IPS-15b (cell line): ENCODE measurements around the gene PPM1H.

Experiments used
- H3K27me3 ChIP-seq: one replicate; pipeline ENCODE4 v1.6.1; 2013; ENCODE audit warnings: low read length; ENCODE audit not compliant: control insufficient read depth, insufficient read depth
- H3K36me3 ChIP-seq: one replicate; pipeline ENCODE4 v1.6.1; 2013; ENCODE audit warnings: low read length; ENCODE audit not compliant: control insufficient read depth, insufficient read depth
- H3K4me1 ChIP-seq: one replicate; pipeline ENCODE4 v1.6.1; 2013; ENCODE audit warnings: mild to moderate bottlenecking, low read length; ENCODE audit not compliant: control insufficient read depth, insufficient read depth
- H3K4me3 ChIP-seq: one replicate; pipeline ENCODE4 v1.5.1; 2013; ENCODE audit warnings: low read depth, low read length
- H3K9ac ChIP-seq: one replicate; pipeline ENCODE4 v1.6.1; 2013; ENCODE audit warnings: low read depth, mild to moderate bottlenecking, low read length
- H3K9me3 ChIP-seq: one replicate; pipeline ENCODE4 v1.6.1; 2013; ENCODE audit warnings: mild to moderate bottlenecking, low read length; ENCODE audit not compliant: control insufficient read depth, insufficient read depth

Gene PPM1H

DNA sequence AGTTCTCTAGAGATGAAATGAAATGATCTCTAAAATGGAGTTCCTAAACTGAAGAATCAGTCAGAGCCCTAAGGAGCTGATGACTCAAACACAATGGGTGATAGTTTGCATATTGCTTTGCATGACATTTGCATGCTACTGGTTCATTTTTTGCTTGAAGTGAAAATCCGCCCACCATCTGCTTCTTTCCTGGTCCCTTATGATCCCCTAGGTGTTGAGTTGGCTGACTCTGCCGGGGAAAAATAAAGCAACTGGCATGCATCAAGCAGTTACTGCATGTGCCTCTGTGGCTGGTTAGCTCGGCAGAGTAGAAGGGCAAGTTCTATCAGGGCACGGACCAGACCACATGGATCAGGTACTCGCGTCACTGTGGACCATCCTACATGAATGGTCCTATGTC is 151.1 kb downstream of the PPM1H start:
- no peaks in the 10 kb centered on the region for H3K27me3 ChIP-seq
- no peaks in the 10 kb centered on the region for H3K9me3 ChIP-seq
- peaks cover 7% of the 10 kb centered on the region for H3K4me1 ChIP-seq
- no peaks in the 10 kb centered on the region for H3K36me3 ChIP-seq
- no peak overlapping the region for H3K4me3 ChIP-seq
- H3K9ac ChIP-seq: no peak overlapping the region

GRCh38 chr12:62781136-62781880 is 153.6 kb downstream of the PPM1H start:
- Histone ChIP-seq H3K27me3 (no peaks in the 10 kb centered on the region), H3K36me3 (no peaks in the 10 kb centered on the region), H3K4me3 (no peak overlapping the region), H3K4me1 (peaks cover 7% of the 10 kb centered on the region), H3K9me3 (no peaks in the 10 kb centered on the region), H3K9ac (peak overlapping the region; percentile 8)

DNA sequence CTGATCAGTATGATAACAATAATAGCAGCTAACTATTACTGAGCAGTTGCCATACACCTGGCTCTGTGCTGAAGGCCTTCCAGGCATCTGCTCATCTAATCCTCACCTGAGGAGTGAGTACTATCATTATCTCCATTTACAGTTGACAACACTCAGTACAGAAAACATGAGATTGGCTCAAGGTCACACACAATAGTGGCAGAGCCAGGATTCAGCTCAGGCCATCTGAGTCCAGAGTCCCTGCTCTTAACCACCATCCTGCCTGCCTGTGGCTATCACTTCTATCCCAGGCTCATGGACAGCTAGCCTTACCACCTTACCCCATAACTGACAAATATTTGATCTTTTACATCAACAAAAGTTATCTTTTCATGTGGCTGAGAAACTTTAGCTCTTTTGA is 155.5 kb downstream of the PPM1H start:
- H3K9me3 ChIP-seq: no peaks in the 10 kb centered on the region
- H3K27me3 ChIP-seq: no peaks in the 10 kb centered on the region
- H3K4me1 ChIP-seq: peaks cover 7% of the 10 kb centered on the region
- H3K36me3 ChIP-seq: no peaks in the 10 kb centered on the region
- H3K9ac ChIP-seq: no peak overlapping the region
- H3K4me3 ChIP-seq: no peak overlapping the region

DNA sequence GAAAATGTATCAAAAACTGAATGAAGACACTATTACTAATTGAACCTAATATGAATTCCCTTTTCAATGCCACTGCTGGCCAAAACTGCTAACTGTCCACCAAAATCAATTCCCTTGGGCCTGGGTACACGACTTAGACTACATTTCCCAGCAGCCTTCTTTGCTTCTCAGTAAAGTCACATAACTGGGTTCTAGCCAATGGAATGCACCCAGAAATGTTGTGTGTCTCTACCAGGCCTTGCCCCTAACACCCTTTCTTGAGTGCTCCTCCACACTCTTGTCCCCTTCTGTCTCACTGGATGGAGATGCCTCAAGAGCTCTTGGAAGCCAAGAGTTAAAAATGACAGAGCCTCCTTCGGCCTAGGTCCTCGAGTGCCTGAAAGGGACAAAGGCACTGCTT is 156.8 kb downstream of the PPM1H start:
- no peaks in the 10 kb centered on the region for H3K27me3 ChIP-seq
- H3K4me3 ChIP-seq: no peak overlapping the region
- H3K9me3 ChIP-seq: no peaks in the 10 kb centered on the region
- no peak overlapping the region for H3K9ac ChIP-seq
- no peaks in the 10 kb centered on the region for H3K4me1 ChIP-seq
- H3K36me3 ChIP-seq: no peaks in the 10 kb centered on the region

DNA sequence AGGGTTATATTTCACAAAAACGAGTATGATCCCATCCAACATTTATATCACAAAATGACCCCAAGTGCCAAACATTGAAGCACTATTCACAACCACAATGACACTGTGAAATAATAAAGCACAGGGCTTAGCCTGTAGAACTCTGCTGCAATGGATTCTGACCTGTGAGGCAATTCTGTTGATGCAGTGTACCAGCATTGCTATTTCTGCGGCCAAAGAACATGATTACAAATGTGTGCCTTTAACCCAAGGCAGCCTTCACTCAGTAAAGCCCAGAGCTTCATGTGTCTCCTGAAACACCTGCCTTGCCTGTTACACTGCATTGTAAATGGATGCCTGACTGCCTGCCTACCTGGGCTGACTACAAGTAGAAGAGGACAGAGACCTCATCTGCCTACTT is 158.0 kb downstream of the PPM1H start:
- Histone ChIP-seq H3K9me3 (no peaks in the 10 kb centered on the region), H3K36me3 (no peaks in the 10 kb centered on the region), H3K4me1 (no peaks in the 10 kb centered on the region), H3K27me3 (no peaks in the 10 kb centered on the region), H3K9ac (no peak overlapping the region), H3K4me3 (no peak overlapping the region)

- no peaks in the 10 kb centered on the region for H3K9me3 ChIP-seq
- no peak overlapping the region for H3K4me3 ChIP-seq
- H3K27me3 ChIP-seq: no peaks in the 10 kb centered on the region
- H3K36me3 ChIP-seq: no peaks in the 10 kb centered on the region
- H3K4me1 ChIP-seq: peaks cover 1% of the 10 kb centered on the region
- H3K9ac ChIP-seq: no peak overlapping the region
Observed at GRCh38 chr12:62776575-62776974, 158.4 kb downstream of the PPM1H start.

GRCh38 chr12:62774794-62775193 is 160.2 kb downstream of the PPM1H start:
- no peak overlapping the region for H3K9ac ChIP-seq
- no peaks in the 10 kb centered on the region for H3K9me3 ChIP-seq
- no peak overlapping the region for H3K4me3 ChIP-seq
- no peaks in the 10 kb centered on the region for H3K27me3 ChIP-seq
- peaks cover 12% of the 10 kb centered on the region for H3K4me1 ChIP-seq
- H3K36me3 ChIP-seq: no peaks in the 10 kb centered on the region

DNA sequence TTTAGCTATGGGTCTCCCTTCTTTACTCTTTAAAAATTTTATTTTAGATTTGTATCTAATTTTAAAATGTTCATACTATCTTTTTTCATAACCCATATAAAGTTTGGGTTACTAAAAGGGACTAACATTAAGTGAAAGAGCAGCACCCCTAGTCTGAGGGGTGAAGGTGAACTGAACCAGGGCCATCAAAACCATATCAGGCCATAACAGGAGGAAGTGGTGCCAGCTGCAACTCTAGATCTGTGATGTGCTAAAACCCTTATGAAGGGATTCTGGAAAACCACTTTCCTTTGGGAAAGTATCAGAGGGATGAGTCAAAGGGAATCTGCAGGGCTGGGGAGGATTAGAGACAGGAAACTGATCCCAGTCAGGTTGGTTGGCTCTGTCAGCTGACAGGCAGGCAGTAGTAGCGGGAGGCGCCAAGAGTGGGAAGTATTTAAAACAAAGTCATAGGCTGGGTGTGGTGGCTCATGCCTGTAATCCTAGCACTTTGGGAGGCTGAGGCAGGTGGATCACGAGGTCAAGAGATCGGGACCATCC is 162.5 kb downstream of the PPM1H start:
- H3K9me3 ChIP-seq: no peaks in the 10 kb centered on the region
- H3K9ac ChIP-seq: no peak overlapping the region
- H3K4me1 ChIP-seq: peaks cover 15% of the 10 kb centered on the region
- no peaks in the 10 kb centered on the region for H3K27me3 ChIP-seq
- no peak overlapping the region for H3K4me3 ChIP-seq
- peaks cover 2% of the 10 kb centered on the region for H3K36me3 ChIP-seq

DNA sequence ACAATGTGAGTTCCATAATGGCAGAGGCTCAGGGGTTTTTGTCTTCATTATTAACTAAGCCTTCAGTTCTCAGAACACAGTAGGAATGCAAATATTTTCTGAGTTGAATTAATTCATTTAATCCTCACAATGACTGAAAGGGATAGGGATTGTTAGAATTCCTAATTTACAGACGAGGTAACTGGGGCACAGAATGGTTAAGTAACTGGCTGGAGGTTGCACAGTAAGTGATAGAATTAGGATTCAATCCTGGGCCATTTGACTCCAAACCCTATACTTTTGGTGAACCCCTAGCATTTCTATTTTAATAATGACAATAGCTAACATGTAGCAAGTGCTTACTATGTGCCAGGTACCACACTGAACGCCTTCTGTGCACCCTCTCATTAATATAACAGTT is 163.1 kb downstream of the PPM1H start:
- Histone ChIP-seq H3K9ac (no peak overlapping the region), H3K36me3 (peaks cover 5% of the 10 kb centered on the region), H3K4me3 (no peak overlapping the region), H3K27me3 (no peaks in the 10 kb centered on the region), H3K9me3 (no peaks in the 10 kb centered on the region), H3K4me1 (peaks cover 15% of the 10 kb centered on the region)

DNA sequence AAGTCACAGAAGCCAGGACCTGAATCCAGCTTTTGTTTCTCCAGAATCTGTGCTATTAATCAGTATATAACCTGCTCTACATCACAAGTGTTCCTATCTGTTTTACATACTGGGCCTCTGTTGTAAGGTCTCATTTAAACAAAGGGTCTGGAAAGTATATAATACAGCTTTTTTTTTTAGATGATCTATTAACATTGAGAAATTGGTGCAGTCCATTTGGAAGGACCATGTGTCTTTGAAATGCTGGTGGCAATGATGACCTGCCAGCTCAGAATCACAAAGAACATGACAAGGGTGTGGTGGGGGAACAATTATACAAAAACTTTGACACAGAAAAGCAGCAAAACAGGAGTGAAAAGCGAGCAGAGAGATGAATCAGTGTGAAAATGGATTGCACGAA is 164.6 kb downstream of the PPM1H start:
- H3K4me3 ChIP-seq: no peak overlapping the region
- peaks cover 5% of the 10 kb centered on the region for H3K36me3 ChIP-seq
- peaks cover 15% of the 10 kb centered on the region for H3K4me1 ChIP-seq
- no peaks in the 10 kb centered on the region for H3K9me3 ChIP-seq
- H3K27me3 ChIP-seq: no peaks in the 10 kb centered on the region
- H3K9ac ChIP-seq: no peak overlapping the region

- Histone ChIP-seq H3K4me1 (peaks cover 15% of the 10 kb centered on the region), H3K9ac (no peak overlapping the region), H3K36me3 (peaks cover 13% of the 10 kb centered on the region), H3K27me3 (no peaks in the 10 kb centered on the region), H3K4me3 (no peak overlapping the region), H3K9me3 (no peaks in the 10 kb centered on the region)
Observed at GRCh38 chr12:62769076-62769619, 165.8 kb downstream of the PPM1H start.

DNA sequence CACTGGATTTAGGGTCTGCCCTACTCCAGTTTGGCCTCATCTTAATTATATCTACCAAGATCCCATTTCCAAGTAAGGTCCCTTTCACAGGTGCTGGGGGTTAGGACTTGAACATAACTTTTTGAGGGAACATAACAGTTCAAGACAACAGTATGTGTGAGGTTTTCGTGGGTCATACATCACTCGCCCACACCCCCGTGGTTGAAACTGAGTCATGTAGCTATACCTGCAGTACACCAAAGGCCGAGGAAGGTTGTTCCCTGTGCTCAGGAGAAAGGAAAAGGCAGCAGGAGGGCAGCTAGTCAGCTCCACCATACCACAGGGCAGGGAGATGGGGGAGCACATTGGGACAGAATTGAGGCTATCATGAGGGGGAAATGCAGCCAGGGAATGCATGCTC is 167.0 kb downstream of the PPM1H start:
- Histone ChIP-seq H3K4me1 (peaks cover 15% of the 10 kb centered on the region), H3K36me3 (peaks cover 13% of the 10 kb centered on the region), H3K9ac (no peak overlapping the region), H3K4me3 (no peak overlapping the region), H3K9me3 (no peaks in the 10 kb centered on the region), H3K27me3 (no peaks in the 10 kb centered on the region)
